Raji (cell line): ENCODE data around the gene EEFSEC.

ENCODE experiments used
- POLR2A ChIP-seq: IDR thresholded peaks from 2 replicates; pipeline ENCODE4 v1.6.1; 2011; ENCODE audit warnings: low read depth, low read length, control low read depth; ENCODE audit not compliant: insufficient read depth

The EEFSEC gene

DNA sequence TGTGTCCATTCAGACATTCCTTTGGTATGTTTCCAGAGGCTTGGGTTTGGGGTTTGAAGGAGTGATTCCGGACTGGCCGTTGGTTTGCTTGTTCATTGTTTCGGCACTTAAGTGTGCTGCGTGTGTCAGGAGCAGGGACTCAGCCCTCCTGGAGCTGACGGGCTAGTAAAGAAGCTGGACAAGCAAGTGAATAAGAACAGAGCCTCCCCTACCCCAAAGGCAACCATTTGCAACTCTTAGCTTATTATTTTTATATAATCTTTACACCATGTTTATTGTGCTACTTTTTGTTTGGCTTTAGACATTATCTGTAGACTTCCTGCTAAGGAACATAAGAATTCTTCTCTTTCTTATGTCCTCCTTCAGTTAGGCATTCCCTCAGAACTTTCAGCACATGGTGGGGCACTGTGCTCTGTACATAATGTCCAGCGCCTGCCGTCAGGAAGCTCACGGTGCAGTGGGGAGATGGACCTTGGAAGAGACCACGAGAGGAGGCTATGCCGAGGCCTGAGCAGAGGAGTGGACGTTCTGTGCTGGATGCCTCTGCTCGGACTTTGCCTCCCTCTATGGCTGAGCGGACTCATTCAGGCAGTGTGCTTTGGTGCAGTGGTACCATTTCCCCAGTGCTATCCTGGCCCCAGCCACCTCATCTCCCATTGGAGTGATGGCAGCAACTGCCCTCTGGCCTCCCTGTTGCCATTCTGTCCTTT lies 65.4 kb downstream of the EEFSEC start:
- no peak for TF ChIP-seq POLR2A

- no peak for TF ChIP-seq POLR2A
Measured at GRCh38 chr3:128221328-128221727, 68.0 kb downstream of the EEFSEC start.

GRCh38 chr3:128222796-128223385 lies 69.6 kb downstream of the EEFSEC start:
- no peak for TF ChIP-seq POLR2A

DNA sequence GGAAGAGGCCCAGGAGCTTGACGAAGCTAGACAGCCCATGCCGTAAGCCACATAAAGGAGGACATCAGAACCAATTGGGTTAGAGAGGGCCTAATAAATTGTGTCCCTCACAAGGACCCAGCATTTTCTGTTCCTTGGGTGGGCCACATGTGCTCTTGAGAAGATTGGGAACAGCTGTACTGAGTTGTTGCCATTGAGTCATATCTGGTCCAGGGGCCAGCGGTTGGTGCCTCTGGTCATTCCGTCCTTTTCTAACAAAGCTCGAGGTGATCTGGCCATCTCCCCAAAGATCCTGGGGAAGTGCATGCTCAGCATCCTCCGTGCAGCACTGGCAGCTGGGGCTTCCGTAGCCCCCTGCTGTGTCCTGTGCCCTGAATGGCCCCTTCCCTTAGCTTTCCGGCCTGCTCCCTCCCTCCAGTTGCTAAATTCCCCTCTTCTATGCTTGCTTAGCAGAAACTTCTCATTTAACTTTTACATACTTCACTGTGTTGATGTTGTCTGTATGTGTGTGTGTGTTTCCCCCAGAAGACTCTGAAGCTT lies 73.0 kb downstream of the EEFSEC start:
- no peak for TF ChIP-seq POLR2A

GRCh38 chr3:128226795-128227395 lies 73.6 kb downstream of the EEFSEC start:
- no peak for TF ChIP-seq POLR2A

GRCh38 chr3:128227507-128227906 lies 74.2 kb downstream of the EEFSEC start:
- TF ChIP-seq POLR2A = no peak

- TF ChIP-seq POLR2A = no peak
Measured at GRCh38 chr3:128228366-128228910, 75.2 kb downstream of the EEFSEC start.

DNA sequence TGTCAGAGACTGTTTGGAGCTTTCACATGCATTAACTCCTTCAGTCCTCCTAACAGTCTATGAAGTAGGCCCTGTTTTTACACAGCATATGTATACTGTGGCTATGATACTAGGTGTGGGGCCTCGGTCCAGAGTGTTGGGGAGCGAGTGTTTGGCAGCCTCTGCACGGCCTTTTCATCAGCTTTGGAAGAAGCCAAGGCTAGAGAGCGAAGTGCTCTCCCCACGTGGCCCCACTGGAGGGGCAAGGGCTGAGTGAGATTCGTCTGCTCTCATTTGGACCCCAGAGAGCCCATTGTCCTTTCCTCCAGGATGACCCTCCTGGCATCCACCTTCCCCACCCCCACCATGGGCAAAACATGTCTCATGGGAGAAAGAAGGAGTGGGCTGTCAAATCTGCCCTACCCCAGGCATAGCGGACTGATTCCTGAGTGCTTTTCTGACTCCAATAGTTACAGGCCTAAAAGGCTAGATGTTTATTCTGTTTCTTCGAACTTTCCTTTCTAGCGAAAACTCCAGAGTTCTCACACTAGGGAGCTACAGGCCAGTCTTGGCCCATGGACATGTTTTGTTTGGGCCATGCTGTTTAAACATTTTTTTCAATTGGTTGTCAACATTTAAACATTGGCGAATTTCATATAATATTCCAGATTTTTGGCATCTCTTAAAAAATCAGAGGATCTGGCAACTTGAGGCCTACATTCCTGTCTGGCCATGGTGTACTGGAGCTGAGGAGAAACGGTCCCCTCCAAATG lies 76.0 kb downstream of the EEFSEC start:
- no peak for TF ChIP-seq POLR2A

- TF ChIP-seq POLR2A = no peak
Measured at GRCh38 chr3:128231606-128232005, 78.3 kb downstream of the EEFSEC start.

DNA sequence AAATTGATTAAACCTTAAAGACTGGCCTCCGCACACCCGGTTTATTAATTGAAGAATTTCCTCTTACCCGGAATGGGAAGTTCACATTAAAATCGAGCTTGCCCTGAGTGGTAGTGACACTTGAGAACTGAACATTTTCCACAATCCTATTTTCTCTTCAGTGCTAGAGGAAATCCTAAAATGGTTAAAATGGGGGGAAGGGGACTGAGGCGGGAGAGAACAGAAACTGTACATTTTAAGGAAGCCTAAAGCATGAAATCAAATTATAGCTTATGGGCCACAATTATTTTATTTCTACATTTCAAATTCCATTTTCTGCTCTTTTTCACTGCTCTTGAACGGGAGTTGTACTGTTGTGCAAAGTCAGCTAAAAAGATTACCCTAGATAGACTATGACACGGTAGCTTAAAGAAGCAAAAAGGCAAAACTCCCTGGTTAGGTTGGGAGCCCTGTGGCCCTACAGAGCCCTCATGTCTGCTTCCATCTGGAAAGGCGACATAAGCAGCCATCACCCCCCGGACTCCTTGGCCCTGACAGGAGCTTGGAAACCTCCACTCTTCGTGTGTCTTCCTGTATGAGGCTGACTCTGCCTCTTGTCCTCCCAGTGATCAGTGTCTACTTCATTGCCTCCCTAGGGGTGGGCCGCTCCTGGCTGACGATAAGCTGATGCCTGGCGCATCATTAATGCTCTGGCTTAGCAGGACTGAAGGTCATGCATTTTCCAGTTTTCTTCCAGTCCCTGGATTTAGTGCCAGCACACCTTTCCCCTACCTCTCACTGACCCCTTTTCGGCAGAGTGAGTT lies 79.3 kb downstream of the EEFSEC start:
- no peak for TF ChIP-seq POLR2A

GRCh38 chr3:128235207-128235926 lies 82.1 kb downstream of the EEFSEC start:
- TF ChIP-seq POLR2A = no peak

- no peak for TF ChIP-seq POLR2A
Measured at GRCh38 chr3:128236657-128237056, 83.4 kb downstream of the EEFSEC start.

- TF ChIP-seq POLR2A = no peak
Measured at GRCh38 chr3:128237348-128238183, 84.3 kb downstream of the EEFSEC start.
